SU-DHL-6 (cell line): ENCODE results near the gene SLC8A1.

Experiments
- EZH2phosphoT487 ChIP-seq: fragments of 200-600 bp; sonication (generic), shearing (Covaris generic); conservative IDR thresholded peaks from 2 replicates; pipeline ENCODE4 v1.6.1; 2018; ENCODE audit warnings: mild to moderate bottlenecking, antibody characterized with exemption, low read length, moderate library complexity, mixed read lengths
- TF ChIP-seq, protein P1 (sequence below): fragments of 200-600 bp; sonication (generic); IDR thresholded peaks from one replicate; pipeline ENCODE4 v1.5.1; 2017; ENCODE audit warnings: antibody characterized with exemption, mild to moderate bottlenecking, low read length, moderate library complexity; ENCODE audit not compliant: insufficient read depth, poor library complexity, severe bottlenecking

GRCh38 chr2:40279482-40279881, 172.4 kb downstream of the SLC8A1 start:
- TF ChIP-seq, protein P1, sequence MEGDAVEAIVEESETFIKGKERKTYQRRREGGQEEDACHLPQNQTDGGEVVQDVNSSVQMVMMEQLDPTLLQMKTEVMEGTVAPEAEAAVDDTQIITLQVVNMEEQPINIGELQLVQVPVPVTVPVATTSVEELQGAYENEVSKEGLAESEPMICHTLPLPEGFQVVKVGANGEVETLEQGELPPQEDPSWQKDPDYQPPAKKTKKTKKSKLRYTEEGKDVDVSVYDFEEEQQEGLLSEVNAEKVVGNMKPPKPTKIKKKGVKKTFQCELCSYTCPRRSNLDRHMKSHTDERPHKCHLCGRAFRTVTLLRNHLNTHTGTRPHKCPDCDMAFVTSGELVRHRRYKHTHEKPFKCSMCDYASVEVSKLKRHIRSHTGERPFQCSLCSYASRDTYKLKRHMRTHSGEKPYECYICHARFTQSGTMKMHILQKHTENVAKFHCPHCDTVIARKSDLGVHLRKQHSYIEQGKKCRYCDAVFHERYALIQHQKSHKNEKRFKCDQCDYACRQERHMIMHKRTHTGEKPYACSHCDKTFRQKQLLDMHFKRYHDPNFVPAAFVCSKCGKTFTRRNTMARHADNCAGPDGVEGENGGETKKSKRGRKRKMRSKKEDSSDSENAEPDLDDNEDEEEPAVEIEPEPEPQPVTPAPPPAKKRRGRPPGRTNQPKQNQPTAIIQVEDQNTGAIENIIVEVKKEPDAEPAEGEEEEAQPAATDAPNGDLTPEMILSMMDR, result no peak
- no peak for TF ChIP-seq EZH2phosphoT487
